ENCODE data around the gene DYNC2LI1.

- TF ChIP-seq CTCF (optimal IDR thresholded peaks at IDR 0.05 in 1 of 3, IDR thresholded peaks at IDR 0.05 in 1 of 3, conservative IDR thresholded peaks at IDR 0.05 in 1 of 3; ENCODE audit: extremely low read depth in 1 of 3, insufficient read depth in 2 of 3, low read length in 3 of 3): no peak
- TF ChIP-seq EZH2 (IDR thresholded peaks at IDR 0.05; ENCODE audit: low read length): no peak
These were observed 7.8 kb upstream of the DYNC2LI1 start for GRCh38 chr2:43766006-43766405.
